ENCODE data around the gene ROCK2. TPM values are rescaled to one million over a fixed set of nuclear protein-coding genes. Genes with fewer than 3 reads are reported as not detected.

ROCK2 gene
- total and polyA plus RNA-seq, 2 of the 13 experiments (the other 11 are each of a cell fraction or from before 2014, with no cell fraction given): 38.1 to 119 TPM

DNA sequence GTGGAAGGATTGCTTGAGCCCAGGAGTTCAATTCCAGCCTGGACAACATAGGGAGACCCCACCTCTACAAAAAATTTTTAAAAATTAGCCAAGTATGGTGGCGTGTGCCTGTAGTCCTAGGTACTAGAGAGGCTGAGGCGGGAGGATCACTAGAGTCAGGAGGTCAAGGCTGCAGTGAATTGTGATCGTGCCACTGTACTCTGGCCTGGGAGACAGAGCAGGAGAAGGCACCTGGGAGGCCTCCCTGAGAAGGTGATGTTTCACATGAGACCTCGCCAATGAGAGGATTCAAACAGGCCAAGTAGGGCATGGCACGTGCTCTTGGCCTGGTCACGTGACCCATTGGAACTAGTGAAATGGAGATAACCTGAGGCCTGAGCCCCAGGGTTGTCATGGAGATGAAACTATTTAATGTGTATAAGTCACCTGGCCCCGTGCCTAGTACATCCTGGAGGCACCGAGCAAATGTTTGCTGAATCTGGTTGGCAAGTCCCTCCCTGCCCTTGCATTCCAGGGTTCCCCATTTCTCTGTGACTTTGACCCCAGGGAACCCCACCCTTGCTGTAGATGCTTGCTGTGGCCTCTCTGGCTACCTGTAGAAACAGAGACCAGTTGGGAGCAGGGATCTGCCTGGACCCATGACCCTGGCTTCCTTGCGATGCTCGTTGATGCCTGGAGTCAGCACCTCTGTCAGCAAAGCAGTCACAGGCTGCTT lies 26.1 kb upstream of the ROCK2 start (continued):
- TF ChIP-seq, protein P1, sequence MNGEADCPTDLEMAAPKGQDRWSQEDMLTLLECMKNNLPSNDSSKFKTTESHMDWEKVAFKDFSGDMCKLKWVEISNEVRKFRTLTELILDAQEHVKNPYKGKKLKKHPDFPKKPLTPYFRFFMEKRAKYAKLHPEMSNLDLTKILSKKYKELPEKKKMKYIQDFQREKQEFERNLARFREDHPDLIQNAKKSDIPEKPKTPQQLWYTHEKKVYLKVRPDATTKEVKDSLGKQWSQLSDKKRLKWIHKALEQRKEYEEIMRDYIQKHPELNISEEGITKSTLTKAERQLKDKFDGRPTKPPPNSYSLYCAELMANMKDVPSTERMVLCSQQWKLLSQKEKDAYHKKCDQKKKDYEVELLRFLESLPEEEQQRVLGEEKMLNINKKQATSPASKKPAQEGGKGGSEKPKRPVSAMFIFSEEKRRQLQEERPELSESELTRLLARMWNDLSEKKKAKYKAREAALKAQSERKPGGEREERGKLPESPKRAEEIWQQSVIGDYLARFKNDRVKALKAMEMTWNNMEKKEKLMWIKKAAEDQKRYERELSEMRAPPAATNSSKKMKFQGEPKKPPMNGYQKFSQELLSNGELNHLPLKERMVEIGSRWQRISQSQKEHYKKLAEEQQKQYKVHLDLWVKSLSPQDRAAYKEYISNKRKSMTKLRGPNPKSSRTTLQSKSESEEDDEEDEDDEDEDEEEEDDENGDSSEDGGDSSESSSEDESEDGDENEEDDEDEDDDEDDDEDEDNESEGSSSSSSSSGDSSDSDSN (CRISPR knock-in tag; IDR thresholded peaks at IDR 0.05): 0 out of 2 replicates have a peak, but pooled peaks have one; percentile 16
- TF ChIP-seq ZZZ3 (CRISPR knock-in tag; IDR thresholded peaks at IDR 0.05; ENCODE audit: borderline replicate concordance) (no peak), TBX3 (IDR thresholded peaks at IDR 0.05; ENCODE audit: borderline replicate concordance) (peak; percentile 36; the same call in 1 of the 2 replicates), SETDB1 (CRISPR knock-in tag; IDR thresholded peaks at IDR 0.05; ENCODE audit: borderline replicate concordance) (no peak), ETV5 (CRISPR knock-in tag; IDR thresholded peaks at IDR 0.05; ENCODE audit: borderline replicate concordance) (peak; percentile 66), STAG1 (CRISPR knock-in tag; IDR thresholded peaks at IDR 0.05) (peak; percentile 34; the same call in 1 of the 2 replicates), MATR3 (CRISPR knock-in tag; IDR thresholded peaks at IDR 0.05) (no peak), KLF15 (CRISPR knock-in tag; IDR thresholded peaks at IDR 0.05; ENCODE audit: borderline replicate concordance) (no peak; the same call in 1 of the 2 replicates), SP5 (CRISPR knock-in tag; IDR thresholded peaks at IDR 0.05; ENCODE audit: borderline replicate concordance, low read depth) (peak; percentile 74), ISX (CRISPR knock-in tag; conservative IDR thresholded peaks at IDR 0.05) (no peak), MED1 (CRISPR knock-in tag; IDR thresholded peaks at IDR 0.05) (peak; percentile 86; the same call in 1 of the 2 replicates), MXD4 (CRISPR knock-in tag; IDR thresholded peaks at IDR 0.05) (peak; percentile 96), ATF2 (CRISPR knock-in tag; IDR thresholded peaks at IDR 0.05) (peak; percentile 91), ZNF605 (CRISPR knock-in tag; IDR thresholded peaks at IDR 0.05) (peak; percentile 91), ZSCAN9 (CRISPR knock-in tag; IDR thresholded peaks at IDR 0.05; ENCODE audit: borderline replicate concordance) (peak; percentile 95), ZBTB1 (CRISPR knock-in tag; IDR thresholded peaks at IDR 0.05; ENCODE audit: borderline replicate concordance) (no peak), RBAK (CRISPR knock-in tag; IDR thresholded peaks at IDR 0.05) (peak; percentile 10; the same call in 1 of the 2 replicates), SCMH1 (CRISPR knock-in tag; IDR thresholded peaks at IDR 0.05; ENCODE audit: borderline replicate concordance) (no peak), YY1 (IDR thresholded peaks at IDR 0.05; ENCODE audit: insufficient read depth, insufficient replicate concordance, low read depth, low read length) (no peak), SOX13 (IDR thresholded peaks at IDR 0.05) (no peak), SOX13 (CRISPR knock-in tag; conservative IDR thresholded peaks at IDR 0.05 in 1 of 2, IDR thresholded peaks at IDR 0.05 in 1 of 2) (no peak; a peak in 2 of 4 replicates), KDM3A (CRISPR knock-in tag; IDR thresholded peaks at IDR 0.05; ENCODE audit: low read depth) (peak; percentile 77)
- TF ChIP-seq, protein P2, sequence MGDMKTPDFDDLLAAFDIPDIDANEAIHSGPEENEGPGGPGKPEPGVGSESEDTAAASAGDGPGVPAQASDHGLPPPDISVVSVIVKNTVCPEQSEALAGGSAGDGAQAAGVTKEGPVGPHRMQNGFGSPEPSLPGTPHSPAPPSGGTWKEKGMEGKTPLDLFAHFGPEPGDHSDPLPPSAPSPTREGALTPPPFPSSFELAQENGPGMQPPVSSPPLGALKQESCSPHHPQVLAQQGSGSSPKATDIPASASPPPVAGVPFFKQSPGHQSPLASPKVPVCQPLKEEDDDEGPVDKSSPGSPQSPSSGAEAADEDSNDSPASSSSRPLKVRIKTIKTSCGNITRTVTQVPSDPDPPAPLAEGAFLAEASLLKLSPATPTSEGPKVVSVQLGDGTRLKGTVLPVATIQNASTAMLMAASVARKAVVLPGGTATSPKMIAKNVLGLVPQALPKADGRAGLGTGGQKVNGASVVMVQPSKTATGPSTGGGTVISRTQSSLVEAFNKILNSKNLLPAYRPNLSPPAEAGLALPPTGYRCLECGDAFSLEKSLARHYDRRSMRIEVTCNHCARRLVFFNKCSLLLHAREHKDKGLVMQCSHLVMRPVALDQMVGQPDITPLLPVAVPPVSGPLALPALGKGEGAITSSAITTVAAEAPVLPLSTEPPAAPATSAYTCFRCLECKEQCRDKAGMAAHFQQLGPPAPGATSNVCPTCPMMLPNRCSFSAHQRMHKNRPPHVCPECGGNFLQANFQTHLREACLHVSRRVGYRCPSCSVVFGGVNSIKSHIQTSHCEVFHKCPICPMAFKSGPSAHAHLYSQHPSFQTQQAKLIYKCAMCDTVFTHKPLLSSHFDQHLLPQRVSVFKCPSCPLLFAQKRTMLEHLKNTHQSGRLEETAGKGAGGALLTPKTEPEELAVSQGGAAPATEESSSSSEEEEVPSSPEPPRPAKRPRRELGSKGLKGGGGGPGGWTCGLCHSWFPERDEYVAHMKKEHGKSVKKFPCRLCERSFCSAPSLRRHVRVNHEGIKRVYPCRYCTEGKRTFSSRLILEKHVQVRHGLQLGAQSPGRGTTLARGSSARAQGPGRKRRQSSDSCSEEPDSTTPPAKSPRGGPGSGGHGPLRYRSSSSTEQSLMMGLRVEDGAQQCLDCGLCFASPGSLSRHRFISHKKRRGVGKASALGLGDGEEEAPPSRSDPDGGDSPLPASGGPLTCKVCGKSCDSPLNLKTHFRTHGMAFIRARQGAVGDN (CRISPR knock-in tag; IDR thresholded peaks at IDR 0.05): peak; percentile 98

Measured in HepG2 (cell line).